ENCODE results near the gene TRIP13. TPM values are rescaled to one million over a fixed set of nuclear protein-coding genes. Genes with fewer than 3 reads are reported as not detected.

Gene TRIP13
- total and polyA plus RNA-seq, 10 of the 15 experiments (the other 5 are each of a cell fraction or from before 2014, with no cell fraction given) = 15.1 to 64.9 (median 32.2) TPM

DNA sequence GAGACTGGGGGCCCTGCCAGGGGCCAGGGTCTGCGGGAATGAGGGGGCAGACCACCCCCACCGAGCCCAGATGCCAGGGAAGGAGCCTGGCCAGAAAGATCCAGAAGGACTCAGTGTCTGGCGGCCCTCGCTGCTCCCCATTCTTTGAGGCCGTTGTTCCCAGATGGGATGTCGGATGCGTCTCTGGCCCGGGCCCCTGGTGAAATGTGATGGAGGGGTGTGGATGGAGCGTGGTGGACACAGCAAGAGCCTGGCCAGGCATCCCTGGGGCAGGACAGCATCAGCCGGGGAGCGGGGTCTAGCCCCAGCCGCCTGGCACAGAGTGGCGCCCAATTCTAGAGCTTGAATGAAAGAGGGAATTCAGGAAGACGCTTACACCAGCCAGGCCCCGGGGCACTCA is 69.7 kb downstream of the TRIP13 start:
- Histone ChIP-seq H3K4me1 (ENCODE audit: control insufficient read depth, insufficient read depth, low read length) (peaks cover 22% of the 10 kb centered on the region), H3K79me2 (ENCODE audit: control insufficient read depth, insufficient read depth, low read length) (no peaks in the 10 kb centered on the region), H3K36me3 (ENCODE audit: control insufficient read depth in 2 of 2, insufficient read depth in 2 of 2, low read length in 1 of 2) (no peaks in the 10 kb centered on the region), H3K27me3 (replicated peaks in 1 of 2; ENCODE audit: control insufficient read depth in 2 of 2, insufficient read depth in 2 of 2, low read length in 1 of 2) (peaks cover 0 to 3% of the 10 kb centered on the region in 2 experiments; a peak in 2 of 4 replicates), H3K27ac (ENCODE audit: control insufficient read depth, insufficient read depth) (no peak overlapping the region), H3K4me2 (ENCODE audit: control insufficient read depth, insufficient read depth) (no peak overlapping the region), H3K4me3 (no peak overlapping the region), H3K9ac (ENCODE audit: control insufficient read depth, insufficient read depth, low read length) (no peak overlapping the region), H3K9me3 (replicated peaks; ENCODE audit: control insufficient read depth, insufficient read depth, low read length) (no peaks in the 10 kb centered on the region), H2AFZ (ENCODE audit: control insufficient read depth, low read depth, low read length) (no peak overlapping the region), H4K20me1 (ENCODE audit: control insufficient read depth, insufficient read depth) (no peaks in the 10 kb centered on the region)
- ChIA-PET POLR2A (interaction anchor here (0.5 kb wide), 1 partner anchor 706 kb away, joined by 3 read pairs; no protein-coding TSS in a partner anchor), CTCF (no interaction called here), SMC1A (ENCODE audit: uncharacterized antibody, unreplicated experiment) (no interaction called here), RAD21 (ENCODE audit: unreplicated experiment) (no interaction called here)
- TF ChIP-seq RELA (IDR thresholded peaks at IDR 0.05; ENCODE audit: borderline replicate concordance, partially characterized antibody) = no peak
- no peak for TF ChIP-seq RFX5 (IDR thresholded peaks at IDR 0.05; ENCODE audit: low read depth, low read length)
- FAIRE-seq (no peak), ATAC-seq (no peak), DNase-seq (ENCODE audit: low read depth, low spot score) (no peak)
- no TSS peak for BruUV-seq (replicated peaks)
- 63% methylated on average over 15 of the region's 15 CpGs for WGBS (ENCODE audit: insufficient coverage, insufficient replicate concordance, low lambda C conversion rate, missing lambda C conversion rate)
- in situ Hi-C loops (cut with MboI) (no loop called here), intact Hi-C loops (cut with micrococcal nuclease; ENCODE audit: unreplicated experiment) (no loop called here)

DNA sequence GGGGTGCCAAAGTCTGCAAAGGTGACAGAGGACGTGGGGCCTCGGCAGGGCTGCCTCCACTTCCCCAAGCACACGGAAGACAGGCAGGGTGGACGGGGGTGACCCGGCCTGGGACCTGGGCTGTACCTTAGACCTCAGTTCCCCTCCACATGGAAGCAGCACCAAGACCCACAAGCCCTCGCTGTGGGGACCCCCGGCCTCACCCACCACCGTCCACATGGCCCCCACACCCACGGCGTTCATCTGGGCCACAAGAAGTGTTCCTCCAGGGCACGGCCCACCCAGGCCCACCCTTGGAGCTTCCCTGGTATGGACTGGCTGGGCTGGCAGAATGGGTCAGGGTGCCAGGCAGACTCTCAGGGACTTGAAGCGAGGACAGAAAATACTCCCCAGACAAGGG is 70.1 kb downstream of the TRIP13 start:
- intact Hi-C loops (cut with micrococcal nuclease; ENCODE audit: unreplicated experiment) = no loop called here
- ATAC-seq (no peak), FAIRE-seq (no peak), DNase-seq (ENCODE audit: low read depth, low spot score) (no peak)
- 40% methylated on average over 11 of the region's 12 CpGs for WGBS (ENCODE audit: insufficient coverage, insufficient replicate concordance, low lambda C conversion rate, missing lambda C conversion rate)
- RAD21 ChIA-PET (ENCODE audit: unreplicated experiment) = interaction anchor here (0.6 kb wide), 1 partner anchor 387 kb away, joined by 3 read pairs; no protein-coding TSS in a partner anchor
- Histone ChIP-seq H3K9me3 (replicated peaks; ENCODE audit: control insufficient read depth, insufficient read depth, low read length) (no peaks in the 10 kb centered on the region), H3K79me2 (ENCODE audit: control insufficient read depth, insufficient read depth, low read length) (no peaks in the 10 kb centered on the region), H3K27me3 (replicated peaks in 1 of 2; ENCODE audit: control insufficient read depth in 2 of 2, insufficient read depth in 2 of 2, low read length in 1 of 2) (peaks cover 0 to 3% of the 10 kb centered on the region in 2 experiments; a peak in 2 of 4 replicates), H3K9ac (ENCODE audit: control insufficient read depth, insufficient read depth, low read length) (no peak overlapping the region), H4K20me1 (ENCODE audit: control insufficient read depth, insufficient read depth) (no peaks in the 10 kb centered on the region), H3K36me3 (ENCODE audit: control insufficient read depth in 2 of 2, insufficient read depth in 2 of 2, low read length in 1 of 2) (no peaks in the 10 kb centered on the region), H3K27ac (ENCODE audit: control insufficient read depth, insufficient read depth) (peak overlapping the region; percentile 22; the same call in 1 of the 2 replicates), H2AFZ (ENCODE audit: control insufficient read depth, low read depth, low read length) (no peak overlapping the region), H3K4me3 (no peak overlapping the region), H3K4me2 (ENCODE audit: control insufficient read depth, insufficient read depth) (no peak overlapping the region), H3K4me1 (ENCODE audit: control insufficient read depth, insufficient read depth, low read length) (peaks cover 20% of the 10 kb centered on the region)
- BruUV-seq (replicated peaks) = no TSS peak
- in situ Hi-C loops (cut with MboI) = no loop called here
- CTCF ChIA-PET = no interaction called here
- POLR2A ChIA-PET = interaction anchor here (0.5 kb wide), 1 partner anchor 706 kb away, joined by 3 read pairs; no protein-coding TSS in a partner anchor
- SMC1A ChIA-PET (ENCODE audit: uncharacterized antibody, unreplicated experiment) = no interaction called here
- TF ChIP-seq, protein P1, sequence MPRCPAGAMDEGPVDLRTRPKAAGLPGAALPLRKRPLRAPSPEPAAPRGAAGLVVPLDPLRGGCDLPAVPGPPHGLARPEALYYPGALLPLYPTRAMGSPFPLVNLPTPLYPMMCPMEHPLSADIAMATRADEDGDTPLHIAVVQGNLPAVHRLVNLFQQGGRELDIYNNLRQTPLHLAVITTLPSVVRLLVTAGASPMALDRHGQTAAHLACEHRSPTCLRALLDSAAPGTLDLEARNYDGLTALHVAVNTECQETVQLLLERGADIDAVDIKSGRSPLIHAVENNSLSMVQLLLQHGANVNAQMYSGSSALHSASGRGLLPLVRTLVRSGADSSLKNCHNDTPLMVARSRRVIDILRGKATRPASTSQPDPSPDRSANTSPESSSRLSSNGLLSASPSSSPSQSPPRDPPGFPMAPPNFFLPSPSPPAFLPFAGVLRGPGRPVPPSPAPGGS (IDR thresholded peaks at IDR 0.05; ENCODE audit: borderline replicate concordance, insufficient read depth, low read depth, low read length, poor library complexity, severe bottlenecking) = no peak
- TF ChIP-seq FOS (IDR thresholded peaks at IDR 0.05; ENCODE audit: borderline replicate concordance, extremely low read depth, insufficient read length) (no peak), RCOR1 (conservative IDR thresholded peaks at IDR 0.05; ENCODE audit: low read depth, low read length) (no peak), CHD1 (IDR thresholded peaks at IDR 0.05; ENCODE audit: low read depth, low read length) (no peak), TCF12 (IDR thresholded peaks at IDR 0.05; ENCODE audit: low read depth, low read length) (no peak), RBBP5 (conservative IDR thresholded peaks at IDR 0.05) (no peak), ATF7 (IDR thresholded peaks at IDR 0.05; ENCODE audit: low read depth) (no peak), CREM (IDR thresholded peaks at IDR 0.05; ENCODE audit: low read depth) (no peak), CHD4 (IDR thresholded peaks at IDR 0.05) (no peak), ASH2L (IDR thresholded peaks at IDR 0.05; ENCODE audit: borderline replicate concordance, low read depth) (no peak)
- TF ChIP-seq, protein P2, sequence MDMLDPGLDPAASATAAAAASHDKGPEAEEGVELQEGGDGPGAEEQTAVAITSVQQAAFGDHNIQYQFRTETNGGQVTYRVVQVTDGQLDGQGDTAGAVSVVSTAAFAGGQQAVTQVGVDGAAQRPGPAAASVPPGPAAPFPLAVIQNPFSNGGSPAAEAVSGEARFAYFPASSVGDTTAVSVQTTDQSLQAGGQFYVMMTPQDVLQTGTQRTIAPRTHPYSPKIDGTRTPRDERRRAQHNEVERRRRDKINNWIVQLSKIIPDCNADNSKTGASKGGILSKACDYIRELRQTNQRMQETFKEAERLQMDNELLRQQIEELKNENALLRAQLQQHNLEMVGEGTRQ (IDR thresholded peaks at IDR 0.05; ENCODE audit: borderline replicate concordance, low read depth, low read length) = no peak

All from GM12878 (cell line).